Hematopoietic multipotent progenitor cell treated with erythropoietin and hydrocortisone succinate and interleukin-3 and kit ligand, for 15 days (in vitro differentiated cells): ENCODE measurements around the gene DDI2.
"Not testable (repeated sequence)": the region's sequence is repeated elsewhere in the genome, so short reads cannot be mapped to it uniquely, and the experiment has no call there.

Experiments
- DNase-seq: peaks from one replicate; pipeline ENCODE4 v3.0.0-alpha.2; 2015; ENCODE audit warnings: low spot score

Gene DDI2

GRCh38 chr1:15678578-15678977 lies 61.3 kb downstream of the DDI2 start:
- DNase-seq, result no peak

DNA sequence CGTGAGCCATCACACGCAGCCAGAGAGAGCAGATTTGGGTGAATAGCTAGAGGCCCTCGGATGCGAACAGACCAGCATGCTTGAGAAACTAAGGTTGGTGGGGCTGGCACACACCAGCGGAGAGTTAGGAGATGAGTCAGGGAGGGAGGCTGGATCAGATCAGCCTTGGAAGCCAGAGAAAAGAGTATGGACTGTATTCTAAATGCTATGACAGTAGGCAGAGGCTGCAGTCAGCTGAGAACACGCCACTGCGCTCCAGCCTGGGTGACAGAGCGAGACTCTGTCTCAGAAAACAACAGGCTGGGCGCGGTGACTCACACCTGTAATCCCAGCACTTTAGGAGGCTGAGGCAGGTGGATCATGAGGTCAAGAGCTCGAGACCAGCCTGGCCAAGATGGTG lies 62.9 kb downstream of the DDI2 start:
- DNase-seq, result no peak

DNA sequence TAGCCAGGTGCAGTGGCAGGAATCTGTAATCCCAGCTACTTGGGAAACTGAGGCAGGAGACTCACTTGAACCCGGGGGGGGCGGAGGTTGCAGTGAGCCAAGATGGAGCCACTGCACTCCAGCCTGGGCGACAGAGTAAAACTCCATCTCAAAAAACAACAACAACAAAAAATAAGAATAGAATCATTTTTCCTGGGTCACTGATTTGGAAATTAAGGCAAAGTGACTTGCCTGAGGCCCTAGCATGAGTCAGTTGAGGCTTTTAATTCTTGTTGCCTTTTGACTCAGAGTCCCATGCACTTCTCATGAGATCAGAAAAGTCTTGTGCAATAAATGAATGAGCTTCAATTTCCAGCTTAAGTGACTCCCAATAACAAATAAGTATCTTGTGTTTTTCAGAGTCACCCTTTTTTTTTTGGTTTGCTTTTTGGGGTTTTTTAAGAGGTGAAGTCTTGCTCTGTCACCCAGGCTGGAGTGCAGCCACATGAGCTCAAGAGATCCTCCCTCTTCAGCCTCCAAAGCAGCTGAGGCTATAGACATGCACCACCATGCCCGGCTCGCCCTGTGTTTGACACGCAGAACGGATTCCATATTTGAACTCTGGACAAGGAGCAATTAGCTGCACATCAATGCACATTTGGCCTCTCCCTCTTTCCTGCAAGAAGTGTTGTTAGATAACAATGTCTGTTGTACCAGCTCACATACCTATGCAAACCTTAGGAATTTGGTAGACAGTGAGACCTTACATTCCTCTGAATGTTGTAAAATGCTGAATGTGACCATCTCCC lies 63.5 kb downstream of the DDI2 start:
- peak; percentile 45 for DNase-seq

DNA sequence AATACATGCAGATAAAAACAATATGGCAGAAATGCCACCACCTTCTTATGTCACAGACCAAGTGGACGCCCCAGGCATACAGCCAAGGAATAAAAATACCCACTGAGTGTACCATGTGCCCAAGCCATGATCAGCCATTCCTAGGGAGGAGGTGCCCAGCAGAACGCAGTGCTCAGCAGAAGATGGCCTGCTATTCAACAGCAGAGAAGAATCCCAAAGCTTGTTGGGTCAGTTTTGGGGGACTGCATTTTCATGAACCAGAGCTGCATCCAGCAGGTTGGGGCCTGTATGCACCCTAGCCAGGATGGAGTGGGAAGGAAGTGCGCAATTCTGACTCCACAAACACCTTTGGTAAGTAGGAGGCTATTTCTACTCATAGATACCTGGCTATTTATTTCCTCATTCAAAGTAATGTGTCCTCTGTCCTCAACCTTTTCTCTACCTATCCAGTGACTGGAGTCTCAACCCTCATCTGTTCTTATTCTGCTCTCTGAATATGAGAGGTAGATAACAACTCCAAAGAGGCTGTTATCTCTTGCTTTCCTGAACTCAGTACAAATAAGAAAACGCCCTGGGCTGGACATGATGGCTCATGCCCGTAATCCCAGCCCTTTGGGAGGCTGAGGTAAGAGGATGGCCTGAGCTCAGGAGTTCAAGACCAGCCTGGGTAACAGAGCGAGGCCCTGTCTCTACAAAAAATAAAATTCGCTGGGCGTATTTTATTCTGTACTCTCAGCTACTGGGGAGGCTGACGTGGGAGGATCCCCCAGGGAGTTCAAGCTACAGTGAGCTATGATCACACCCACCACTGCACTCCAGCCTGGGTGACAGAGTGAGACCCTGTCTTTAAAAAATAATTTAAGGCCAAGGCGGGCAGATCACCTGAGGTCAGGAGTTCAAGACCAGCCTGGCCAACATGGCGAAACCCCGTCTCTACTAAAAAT lies 64.4 kb downstream of the DDI2 start:
- no peak for DNase-seq

GRCh38 chr1:15682936-15683341 lies 65.7 kb downstream of the DDI2 start:
- no peak for DNase-seq

GRCh38 chr1:15683345-15684039 lies 66.2 kb downstream of the DDI2 start:
- no peak for DNase-seq

GRCh38 chr1:15684042-15684461 lies 66.8 kb downstream of the DDI2 start, which contains the start of gene PLEKHM2:
Gene PLEKHM2 (plus strand): TSS chr1:15684320. CDS start chr1:15684559, 239 bp downstream.
- DNase-seq, result peak; percentile 50

GRCh38 chr1:15684468-15685291 lies 67.4 kb downstream of the DDI2 start:
- DNase-seq, result peak; percentile 60

- DNase-seq, result no peak
Observed at GRCh38 chr1:15685820-15686219, 68.6 kb downstream of the DDI2 start.

DNA sequence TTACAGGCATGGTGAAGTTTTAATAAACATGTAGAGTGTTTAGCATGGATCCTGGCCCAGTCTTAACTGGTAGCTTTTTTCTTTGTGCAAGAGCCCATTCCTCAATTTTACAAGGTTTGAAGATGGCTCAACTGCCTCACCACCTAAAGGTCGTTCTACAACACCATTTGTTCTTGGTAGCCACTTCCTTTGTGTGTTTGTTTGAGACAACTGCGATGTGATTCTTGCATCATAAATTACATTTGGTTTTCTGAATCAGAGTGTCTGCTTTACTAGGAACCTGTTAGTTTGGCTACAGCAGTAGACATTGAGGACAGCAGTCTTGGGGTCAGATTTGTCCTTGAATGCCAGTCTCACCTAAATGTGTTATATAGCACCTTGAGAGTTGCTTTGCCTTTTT lies 70.2 kb downstream of the DDI2 start:
- DNase-seq, result no peak

GRCh38 chr1:15690317-15690716 lies 73.1 kb downstream of the DDI2 start:
- no peak for DNase-seq

DNA sequence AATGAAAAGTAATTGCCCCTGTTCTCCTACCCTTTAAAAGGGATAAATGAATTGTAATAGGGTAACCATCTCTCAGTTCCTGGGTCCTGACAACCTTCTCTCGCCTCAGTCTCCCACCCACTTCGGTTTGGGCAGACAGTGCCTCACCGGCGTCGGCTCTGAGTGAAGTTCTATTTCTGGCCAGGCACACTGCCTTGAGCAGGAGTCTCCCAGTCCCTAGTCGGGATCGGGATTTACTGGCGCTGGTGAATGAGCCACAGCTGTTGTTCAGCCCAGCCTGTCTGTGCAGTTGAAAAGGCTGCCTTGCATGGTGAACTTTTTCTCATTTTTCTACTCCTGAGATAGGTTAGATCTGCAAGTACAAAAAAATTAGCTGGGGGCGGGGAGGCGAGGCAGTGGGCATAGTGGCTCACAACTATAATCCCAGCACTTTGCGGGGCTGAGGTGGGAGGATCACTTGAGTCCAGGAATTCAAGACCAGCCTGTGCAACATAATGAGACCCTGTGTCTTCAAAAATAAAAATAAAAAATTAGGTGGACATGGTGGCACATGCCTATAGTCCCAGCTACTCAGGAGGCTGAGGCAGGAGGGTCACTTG lies 74.3 kb downstream of the DDI2 start:
- no peak for DNase-seq

DNA sequence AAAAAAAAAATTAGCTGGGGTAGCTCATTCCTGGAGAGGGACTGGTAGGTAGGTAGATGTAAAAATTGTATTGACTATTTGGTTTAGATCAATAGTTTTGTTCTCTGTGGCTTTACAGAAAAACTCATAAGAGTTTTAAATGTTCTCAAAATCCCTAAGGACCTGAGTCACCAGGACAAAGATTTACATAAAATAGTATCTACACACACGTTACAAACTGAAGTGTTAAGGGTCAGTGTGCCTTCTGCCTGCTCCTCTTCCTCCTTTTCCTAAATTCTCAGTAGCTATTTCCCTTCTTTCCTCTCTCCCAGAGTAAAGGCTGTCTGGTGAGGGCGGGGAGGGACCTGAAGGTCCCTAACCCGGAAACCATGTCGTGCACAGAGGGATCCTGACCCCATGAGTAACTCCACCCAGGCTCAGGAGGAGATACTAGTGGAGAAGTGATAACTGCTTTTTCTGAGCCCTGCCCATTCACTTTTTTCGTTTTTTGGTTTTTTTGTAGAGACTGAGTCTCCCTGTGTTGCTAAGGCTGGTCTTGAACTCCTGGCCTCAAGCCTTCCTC lies 74.9 kb downstream of the DDI2 start:
- peak; percentile 44 for DNase-seq

GRCh38 chr1:15693371-15693770 lies 76.1 kb downstream of the DDI2 start:
- no peak for DNase-seq

GRCh38 chr1:15696956-15697521 lies 79.8 kb downstream of the DDI2 start:
- DNase-seq, result no peak

- no peak for DNase-seq
Observed at GRCh38 chr1:15698201-15698600, 80.9 kb downstream of the DDI2 start.

DNA sequence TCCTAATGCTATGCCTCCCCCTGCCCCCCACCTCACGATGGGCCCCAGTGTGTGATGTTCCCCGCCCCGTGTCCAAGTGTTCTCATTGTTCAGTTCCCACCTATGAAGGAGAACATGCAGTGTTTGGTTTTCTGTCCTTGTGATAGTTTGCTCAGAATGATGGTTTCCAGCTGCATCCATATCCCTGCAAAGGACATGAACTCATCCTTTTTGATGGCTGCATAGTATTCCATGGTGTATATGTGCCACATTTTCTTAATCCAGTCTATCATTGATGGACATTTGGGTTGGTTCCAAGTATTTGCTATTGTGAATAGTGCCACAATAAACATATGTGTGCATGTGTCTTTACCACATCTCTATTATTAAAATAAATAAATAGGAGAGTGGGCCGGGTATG lies 82.1 kb downstream of the DDI2 start:
- DNase-seq, result not testable (repeated sequence)

GRCh38 chr1:15700508-15700907 lies 83.2 kb downstream of the DDI2 start:
- no peak for DNase-seq

- no peak for DNase-seq
Observed at GRCh38 chr1:15701784-15702183, 84.5 kb downstream of the DDI2 start.
